ENCODE measurements around the gene UNC13C. TPM values are rescaled to one million over a fixed set of nuclear protein-coding genes. Genes with fewer than 3 reads are reported as not detected.

UNC13C gene
- total RNA-seq, 1 experiment from 2014 or later = not detected

- BruUV-seq (replicated peaks) = no TSS peak
- ChIA-PET RAD21 (ENCODE audit: low non-redundant PET in 1 of 2, low total read pairs in 2 of 2, uncharacterized antibody in 2 of 2, unreplicated experiment in 2 of 2) (no interaction called here), POLR2A (no interaction called here), CTCF (no interaction called here)
- Histone ChIP-seq H4K20me1 (ENCODE audit: insufficient read depth) (no peaks in the 10 kb centered on the region), H3K79me2 (ENCODE audit: insufficient read depth, low read length) (no peaks in the 10 kb centered on the region), H3K9ac (ENCODE audit: low read length) (no peak overlapping the region), H3K36me3 (ENCODE audit: control insufficient read depth in 1 of 2, insufficient read depth in 2 of 2, low read length in 2 of 2) (no peaks in the 10 kb centered on the region), H3K9me3 (ENCODE audit: control insufficient read depth in 1 of 2, insufficient read depth in 1 of 2, low read depth in 1 of 2, low read length in 2 of 2) (peaks cover 0 to 26% of the 10 kb centered on the region in 2 experiments; a peak in 2 of 4 replicates), H3K27me3 (ENCODE audit: insufficient read depth, low read length) (no peaks in the 10 kb centered on the region), H3K4me1 (ENCODE audit: control insufficient read depth in 1 of 2, insufficient read depth in 2 of 2, low read length in 2 of 2) (no peaks in the 10 kb centered on the region), H3K9me2 (ENCODE audit: insufficient read depth) (no peaks in the 10 kb centered on the region), H3K4me2 (ENCODE audit: low read length) (no peak overlapping the region), H3K27ac (ENCODE audit: low read depth, low read length) (no peak overlapping the region), H2AFZ (ENCODE audit: low read depth, low read length, poor library complexity, severe bottlenecking) (no peak overlapping the region), H3K4me3 (replicated peaks in 1 of 2; ENCODE audit: low read depth in 1 of 2, low read length in 2 of 2) (no peak overlapping the region)
- DNase-seq (ENCODE audit: low read depth, low spot score) (no peak), ATAC-seq (no peak)
- intact Hi-C loops (cut with micrococcal nuclease) = no loop called here
- no peak for TF ChIP-seq POLR2A (IDR thresholded peaks at IDR 0.05; ENCODE audit: borderline replicate concordance, extremely low read depth, insufficient read depth, insufficient read length)
- TF ChIP-seq ATF3 (IDR thresholded peaks at IDR 0.05) = no peak
- TF ChIP-seq EZH2phosphoT487 (IDR thresholded peaks at IDR 0.05; ENCODE audit: borderline replicate concordance) = no peak
- no peak for TF ChIP-seq ZBTB33 (IDR thresholded peaks at IDR 0.05; ENCODE audit: extremely low read depth, insufficient replicate concordance, low read length)
- TF ChIP-seq POLR2AphosphoS5 (IDR thresholded peaks at IDR 0.05; ENCODE audit: low read depth, low read length) = no peak
- TF ChIP-seq TCF7L2 (IDR thresholded peaks at IDR 0.05; ENCODE audit: borderline replicate concordance, extremely low read depth, insufficient read depth, insufficient read length) = no peak
- no peak for TF ChIP-seq EGR1 (IDR thresholded peaks at IDR 0.05; ENCODE audit: low read depth)
- no peak for TF ChIP-seq ZNF274 (IDR thresholded peaks at IDR 0.05; ENCODE audit: low read depth, low read length)
- no peak for TF ChIP-seq CTCF (IDR thresholded peaks at IDR 0.05 in 2 of 3, conservative IDR thresholded peaks at IDR 0.05 in 1 of 3; ENCODE audit: borderline replicate concordance in 1 of 3, insufficient read depth in 1 of 3, low read depth in 2 of 3, low read length in 2 of 3)
- TF ChIP-seq YY1 (IDR thresholded peaks at IDR 0.05; ENCODE audit: extremely low read depth, insufficient replicate concordance, low read depth, low read length) = no peak
- TF ChIP-seq ELF1 (IDR thresholded peaks at IDR 0.05; ENCODE audit: borderline replicate concordance, low read depth) = no peak
- no peak for TF ChIP-seq REST (IDR thresholded peaks at IDR 0.05; ENCODE audit: low read depth)
- no peak for TF ChIP-seq FOSL1 (IDR thresholded peaks at IDR 0.05; ENCODE audit: low read depth)
- no peak for TF ChIP-seq ZFX (IDR thresholded peaks at IDR 0.05)
- TF ChIP-seq SRF (IDR thresholded peaks at IDR 0.05; ENCODE audit: low read depth) = no peak
- no peak for TF ChIP-seq JUND (IDR thresholded peaks at IDR 0.05)
- no peak for TF ChIP-seq EZH2 (IDR thresholded peaks at IDR 0.05)
- no peak for TF ChIP-seq CEBPB (IDR thresholded peaks at IDR 0.05; ENCODE audit: low read depth)
- no peak for TF ChIP-seq SP1 (IDR thresholded peaks at IDR 0.05; ENCODE audit: low read depth)
- TF ChIP-seq SIN3A (IDR thresholded peaks at IDR 0.05; ENCODE audit: low read depth) = no peak
Measured at GRCh38 chr15:54046093-54046492, 67.9 kb downstream of the UNC13C start.

Measured in HCT116 (cell line).